Kidney (tissue), 14 donors: ENCODE results near the gene EEF1AKMT3. TPM values are rescaled to one million over a fixed set of nuclear protein-coding genes. Genes with fewer than 3 reads are reported as not detected.
A peak's percentile ranks its signal among the peaks of the same experiment; 100 is the strongest.

Experiments
- DNase-seq, 5 donors: peaks; one replicate each; pipeline ENCODE4 v3.0.0-alpha.2; 2013 to 2020
- FAIRE-seq: peaks from 2 replicates; lab custom pipeline; 2012; peaks lifted over from hg19 to GRCh38; lab: Jason Lieb, UNC
- H3K27ac ChIP-seq, 2 donors: one replicate each; pipeline ENCODE4 v1.7.0; 2013; ENCODE audit warnings: low read depth in 2 of 2, low read length in 2 of 2, inconsistent platforms in 1 of 2
- H3K27me3 ChIP-seq: one replicate; pipeline ENCODE4 v1.7.1; 2013; ENCODE audit warnings: low read length, inconsistent platforms; ENCODE audit not compliant: control insufficient read depth, insufficient read depth
- H3K36me3 ChIP-seq, 3 donors: one replicate each; pipeline versions ENCODE4 v1.7.0 to v1.7.1; 2013; ENCODE audit warnings: low read length in 3 of 3, control low read depth in 1 of 3, inconsistent platforms in 1 of 3; ENCODE audit not compliant: insufficient read depth in 3 of 3, control insufficient read depth in 2 of 3
- H3K4me1 ChIP-seq, 3 donors: one replicate each; pipeline versions ENCODE4 v1.7.0 to v1.7.1; 2013; ENCODE audit warnings: low read length in 3 of 3, inconsistent platforms in 1 of 3, low read depth in 1 of 3; ENCODE audit not compliant: control insufficient read depth in 2 of 3, insufficient read depth in 2 of 3
- H3K4me3 ChIP-seq, 3 donors: one replicate each; pipeline versions ENCODE4 v1.7.0 to v1.8.1; 2013; ENCODE audit warnings: low read length in 3 of 3, control low read depth in 1 of 3, inconsistent platforms in 1 of 3
- H3K9ac ChIP-seq, 3 donors: one replicate each; pipeline versions ENCODE4 v1.7.0 to v1.7.1; 2013; ENCODE audit warnings: low read length in 3 of 3, control low read depth in 1 of 3, inconsistent platforms in 1 of 3
- H3K9me3 ChIP-seq, 3 donors: one replicate each; pipeline versions ENCODE4 v1.7.0 to v1.7.1; 2013; ENCODE audit warnings: low read length in 3 of 3, control low read depth in 1 of 3, inconsistent platforms in 1 of 3; ENCODE audit not compliant: control insufficient read depth in 2 of 3, insufficient read depth in 1 of 3
- intact Hi-C: fragments of 100-400 bp; cut with DNase I; formaldehyde crosslinking; loops from one replicate; pipeline ENCODE4 v1.11.1; 2022
- polyA plus RNA-seq: library from polyadenylated mRNA; stranded (reverse); fragments of 350-450 nt; fragmentation: Illumina TruSeq; extraction: RNeasy Lipid Tissue Mini Kit (QIAGEN cat#74804); gene quantifications from one replicate; pipeline ENCODE4 v1.2.3, GENCODE V29; 2014; ENCODE audit warnings: low read depth, low replicate concordance; ENCODE audit not compliant: insufficient read depth
- total RNA-seq: library from RNA; stranded (reverse); fragmentation: NEBNext Ultra II Directional; extraction: Animal tissue kit (Norgen Biotek cat#: 25700); gene quantifications from one replicate; pipeline ENCODE4 v1.2.1, GENCODE V29; 2021
- TF ChIP-seq, protein P1 (sequence below): IDR thresholded peaks from 3 replicates; pipeline ENCODE4 v1.5.1; 2012; ENCODE audit warnings: mild to moderate bottlenecking, moderate library complexity, borderline replicate concordance; ENCODE audit not compliant: insufficient read depth; ENCODE audit errors: extremely low read depth
- donor health status: control.
- donor health status: control.
- donor health status: control.
- donor health status: control.
- donor health status: control.
- donor health status: DM: yes; HTN: yes; CAD: no.
- donor health status: Normal renal cell carcinoma (clear cell type).

The EEF1AKMT3 gene
- total and polyA plus RNA-seq, 2 donors from 2014 or later, result 10.4 to 15.3 TPM

DNA sequence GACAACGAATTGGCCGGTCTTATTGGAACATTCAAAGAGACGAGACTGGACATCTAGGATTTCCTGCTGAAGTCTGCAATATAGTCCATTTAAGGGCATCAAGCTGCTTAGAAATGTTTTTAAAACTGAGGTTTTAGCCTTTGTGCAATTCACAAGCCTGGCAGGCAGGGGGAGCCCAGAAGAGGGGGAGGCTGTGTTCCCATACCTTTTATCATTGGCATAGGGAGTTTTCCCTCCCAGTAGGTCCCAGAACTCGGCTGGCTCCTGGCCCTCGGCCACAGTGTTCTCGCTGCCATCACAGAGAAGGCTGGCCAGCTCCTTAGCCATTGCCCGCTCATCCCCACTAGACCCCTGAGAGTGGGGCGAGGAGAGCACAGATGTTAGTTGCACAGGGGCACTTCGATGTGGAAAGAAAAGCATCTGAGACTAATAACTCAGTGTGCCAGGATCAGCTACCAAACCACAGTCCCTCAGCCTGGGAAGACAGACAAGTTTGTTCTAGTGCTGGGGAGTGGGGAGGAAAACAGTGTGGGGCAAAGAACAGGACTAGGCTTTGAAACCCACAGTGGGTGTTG is 31.0 kb downstream of the EEF1AKMT3 start:
- Histone ChIP-seq H3K4me3 (no peak overlapping the region), H3K4me1 (peaks cover 0 to 3% (median 0%) of the 10 kb centered on the region in 3 donors), H3K9me3 (no peaks in the 10 kb centered on the region), H3K36me3 (peaks cover 4 to 51% (median 49%) of the 10 kb centered on the region in 3 donors), H3K27ac (no peak overlapping the region), H3K27me3 (no peaks in the 10 kb centered on the region), H3K9ac (no peak overlapping the region)
- FAIRE-seq (no peak), DNase-seq (peak in 2 of 5 donors; percentile 32 to 37)
- intact Hi-C loops, result no loop called here
- TF ChIP-seq, protein P1, sequence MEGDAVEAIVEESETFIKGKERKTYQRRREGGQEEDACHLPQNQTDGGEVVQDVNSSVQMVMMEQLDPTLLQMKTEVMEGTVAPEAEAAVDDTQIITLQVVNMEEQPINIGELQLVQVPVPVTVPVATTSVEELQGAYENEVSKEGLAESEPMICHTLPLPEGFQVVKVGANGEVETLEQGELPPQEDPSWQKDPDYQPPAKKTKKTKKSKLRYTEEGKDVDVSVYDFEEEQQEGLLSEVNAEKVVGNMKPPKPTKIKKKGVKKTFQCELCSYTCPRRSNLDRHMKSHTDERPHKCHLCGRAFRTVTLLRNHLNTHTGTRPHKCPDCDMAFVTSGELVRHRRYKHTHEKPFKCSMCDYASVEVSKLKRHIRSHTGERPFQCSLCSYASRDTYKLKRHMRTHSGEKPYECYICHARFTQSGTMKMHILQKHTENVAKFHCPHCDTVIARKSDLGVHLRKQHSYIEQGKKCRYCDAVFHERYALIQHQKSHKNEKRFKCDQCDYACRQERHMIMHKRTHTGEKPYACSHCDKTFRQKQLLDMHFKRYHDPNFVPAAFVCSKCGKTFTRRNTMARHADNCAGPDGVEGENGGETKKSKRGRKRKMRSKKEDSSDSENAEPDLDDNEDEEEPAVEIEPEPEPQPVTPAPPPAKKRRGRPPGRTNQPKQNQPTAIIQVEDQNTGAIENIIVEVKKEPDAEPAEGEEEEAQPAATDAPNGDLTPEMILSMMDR, result peak; percentile 68

DNA sequence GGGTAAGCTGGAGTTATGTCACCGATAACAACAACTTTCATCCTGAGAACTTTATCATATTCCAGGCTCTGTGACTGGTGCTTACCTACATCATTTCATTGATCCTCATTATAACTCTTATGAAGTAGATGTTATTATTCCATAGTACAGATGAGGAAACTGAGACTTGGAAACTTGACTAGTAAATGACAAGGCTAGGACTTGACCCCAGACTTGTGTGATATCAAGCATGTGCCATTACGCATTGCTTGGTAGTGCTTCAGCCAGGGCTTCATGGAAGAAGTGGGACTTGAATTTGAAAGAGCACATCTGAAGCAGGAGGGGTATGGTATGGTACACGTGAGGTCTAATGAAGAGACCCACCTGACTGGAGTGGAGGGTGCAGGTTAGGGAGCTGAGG is 34.3 kb downstream of the EEF1AKMT3 start:
- H3K4me3 ChIP-seq, result no peak overlapping the region
- peaks cover 0 to 3% (median 0%) of the 10 kb centered on the region in 3 donors for H3K4me1 ChIP-seq
- FAIRE-seq, result no peak
- intact Hi-C loops, result no loop called here
- H3K27me3 ChIP-seq, result no peaks in the 10 kb centered on the region
- no peaks in the 10 kb centered on the region for H3K9me3 ChIP-seq
- H3K36me3 ChIP-seq, result peaks cover 4 to 67% (median 44%) of the 10 kb centered on the region in 3 donors
- TF ChIP-seq, protein P1, result no peak
- no peak for DNase-seq
- no peak overlapping the region for H3K27ac ChIP-seq
- no peak overlapping the region for H3K9ac ChIP-seq

DNA sequence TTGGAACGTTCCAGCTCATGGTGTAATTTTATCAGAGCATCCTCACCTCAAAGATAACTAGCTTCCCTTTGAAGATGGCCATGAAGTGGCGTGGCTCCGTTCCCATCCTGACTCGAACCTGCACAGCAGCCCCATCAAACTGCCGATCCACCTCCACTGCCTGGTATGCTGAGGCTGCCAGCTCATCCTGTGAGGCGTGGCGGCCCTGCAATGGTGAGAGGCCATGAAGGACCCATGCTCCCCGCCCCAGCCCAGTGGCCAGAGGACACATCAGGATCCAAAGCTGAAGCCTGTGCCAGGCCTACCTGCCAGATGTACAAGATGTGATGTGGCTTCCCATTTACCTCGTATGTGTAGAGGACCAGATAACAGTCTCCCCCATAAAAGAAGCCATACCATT is 34.9 kb downstream of the EEF1AKMT3 start:
- Histone ChIP-seq H3K27me3 (no peaks in the 10 kb centered on the region), H3K4me1 (peaks cover 0 to 3% (median 0%) of the 10 kb centered on the region in 3 donors), H3K9ac (no peak overlapping the region), H3K27ac (no peak overlapping the region), H3K9me3 (no peaks in the 10 kb centered on the region), H3K4me3 (no peak overlapping the region), H3K36me3 (peaks cover 4 to 61% (median 37%) of the 10 kb centered on the region in 3 donors)
- FAIRE-seq, result no peak
- TF ChIP-seq, protein P1, result no peak
- no peak for DNase-seq
- intact Hi-C loops, result no loop called here
